Midbrain (tissue), 1 donor: ENCODE measurements around the gene OSBPL3.

Experiments
- DNase-seq: peaks from one replicate; lab custom pipeline; 2025; lab: John Stamatoyannopoulos, UW

The OSBPL3 gene

DNA sequence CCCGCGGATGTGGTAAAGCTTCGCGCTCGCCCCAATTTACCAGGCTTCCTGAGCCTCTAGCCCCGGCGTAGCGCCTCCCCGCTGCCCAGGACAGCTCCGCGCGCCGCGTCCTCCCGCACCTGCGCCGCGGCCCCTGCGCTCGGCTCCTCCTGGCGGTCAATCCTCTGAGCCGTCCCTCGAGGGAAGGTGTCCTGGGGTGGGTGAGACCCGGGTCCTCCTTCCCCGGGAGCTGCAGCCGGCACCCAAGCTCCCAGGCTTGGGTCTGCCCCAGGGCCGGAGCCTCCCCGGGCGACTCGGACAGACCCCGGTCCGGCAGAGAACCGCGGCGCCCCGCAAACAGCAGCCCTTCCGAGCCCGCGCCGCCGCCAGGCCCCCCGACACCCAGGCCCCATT lies 512 bp downstream of the OSBPL3 start:
- DNase-seq: peak; percentile 33

DNA sequence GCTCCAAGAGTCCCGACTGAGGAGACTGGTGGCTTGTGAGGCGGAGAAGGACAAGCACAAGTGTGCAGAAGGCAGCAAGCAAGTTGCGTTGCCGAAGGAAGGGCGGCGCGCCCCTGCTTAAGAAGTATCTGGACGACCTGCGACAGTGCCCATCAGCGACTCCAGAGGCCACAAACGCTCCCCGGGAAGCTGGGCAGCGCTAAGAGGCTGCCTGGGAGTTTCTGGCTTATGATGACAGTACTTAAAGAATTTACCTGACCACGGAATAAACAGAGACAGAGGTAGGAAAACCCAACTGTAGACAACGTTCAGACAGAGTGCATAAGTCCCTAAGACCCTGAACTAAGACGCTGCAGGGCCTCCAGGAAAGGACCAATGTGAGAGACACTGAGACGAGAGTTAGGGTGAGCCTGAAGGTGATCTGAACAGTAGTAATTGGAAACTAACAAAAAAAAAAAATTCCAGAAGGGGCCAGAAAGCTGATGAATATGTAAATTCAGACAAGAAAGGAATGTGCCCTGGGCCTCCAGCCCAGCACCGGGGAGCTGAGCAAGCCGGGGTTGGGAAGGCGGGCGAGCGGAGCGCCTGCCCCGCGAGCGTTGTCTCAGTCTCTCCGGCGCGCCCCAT lies 1.0 kb downstream of the OSBPL3 start:
- DNase-seq: no peak

DNA sequence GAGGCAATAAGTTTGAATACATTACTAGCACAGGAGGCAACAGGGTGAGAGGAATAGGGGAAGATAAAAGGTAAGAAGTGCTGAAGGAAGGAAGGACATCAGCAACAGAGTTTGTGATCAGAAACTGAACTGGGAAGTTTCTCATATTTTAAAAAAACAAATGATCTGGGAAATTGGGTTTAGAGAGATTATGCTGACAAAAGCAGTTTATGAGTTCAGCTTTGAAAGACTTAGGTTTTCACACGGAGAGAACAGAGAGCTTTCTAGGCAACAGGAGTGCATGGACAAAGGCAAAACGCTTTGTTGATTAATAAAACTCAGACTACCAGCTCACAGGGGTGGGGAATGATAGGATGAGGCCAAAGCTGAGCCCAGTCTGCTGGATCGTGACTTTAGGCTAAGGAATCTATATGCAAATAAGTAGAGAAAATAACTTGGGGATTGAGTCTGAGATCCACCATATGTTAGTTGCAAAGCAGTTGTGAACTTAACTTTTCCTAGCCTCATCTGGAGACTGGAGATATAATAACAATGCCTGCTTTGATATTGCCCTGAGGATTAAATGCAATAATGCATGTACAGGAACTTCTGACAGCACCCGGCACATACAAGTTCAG lies 4.2 kb downstream of the OSBPL3 start:
- no peak for DNase-seq

DNA sequence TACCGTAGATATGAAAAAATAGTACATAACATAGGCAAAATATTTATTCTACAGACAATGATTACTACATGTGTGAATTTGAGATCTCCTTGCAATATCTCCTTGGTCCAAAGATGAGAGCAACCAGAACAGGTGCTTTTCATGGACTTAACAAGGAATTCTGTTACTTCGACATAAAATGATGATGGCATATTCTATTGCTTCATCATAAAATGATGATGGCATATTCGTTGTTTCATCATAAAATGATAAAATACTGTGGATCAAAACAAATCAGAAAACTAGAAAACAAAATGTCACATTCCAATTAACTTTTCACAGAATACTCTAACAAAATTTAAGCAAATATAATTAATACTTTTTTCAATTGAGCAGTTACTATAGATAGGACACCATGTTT lies 4.8 kb downstream of the OSBPL3 start:
- DNase-seq: no peak

DNA sequence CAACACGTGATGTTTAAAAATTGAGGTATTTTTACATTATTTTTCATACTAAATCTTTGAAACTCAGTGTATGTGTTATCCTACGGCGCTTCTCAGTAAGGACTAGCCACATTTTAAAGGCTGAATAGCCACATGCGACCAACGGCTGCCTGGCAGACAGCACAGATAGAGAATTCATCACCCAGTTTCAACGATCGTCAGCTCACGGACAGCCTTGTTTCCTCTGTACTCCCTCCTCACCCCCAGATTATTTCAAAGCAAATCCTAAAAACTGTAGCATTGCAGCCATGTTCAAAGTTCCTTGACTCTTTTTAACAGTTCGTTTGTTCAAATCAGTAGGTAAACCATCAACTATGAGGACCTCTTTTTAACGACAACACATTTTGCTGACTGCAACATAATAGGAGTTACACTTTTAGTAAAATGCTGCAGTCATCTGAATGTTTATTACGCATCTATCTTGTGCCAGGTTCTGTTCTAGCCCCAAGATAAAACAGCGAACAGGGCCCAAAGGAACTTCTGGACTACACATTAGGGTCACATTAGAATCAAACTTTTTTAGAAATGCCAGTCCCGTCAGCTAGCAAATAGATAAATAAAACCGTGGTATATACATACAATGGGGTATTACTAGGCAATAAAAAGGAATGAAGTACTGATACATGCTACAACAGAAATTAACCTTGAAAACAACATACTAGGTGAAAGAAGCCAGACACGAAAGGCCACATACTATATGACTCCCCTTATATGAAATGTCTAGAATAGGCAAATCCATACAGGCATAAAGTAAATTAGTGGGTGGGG lies 5.7 kb downstream of the OSBPL3 start:
- DNase-seq: no peak

DNA sequence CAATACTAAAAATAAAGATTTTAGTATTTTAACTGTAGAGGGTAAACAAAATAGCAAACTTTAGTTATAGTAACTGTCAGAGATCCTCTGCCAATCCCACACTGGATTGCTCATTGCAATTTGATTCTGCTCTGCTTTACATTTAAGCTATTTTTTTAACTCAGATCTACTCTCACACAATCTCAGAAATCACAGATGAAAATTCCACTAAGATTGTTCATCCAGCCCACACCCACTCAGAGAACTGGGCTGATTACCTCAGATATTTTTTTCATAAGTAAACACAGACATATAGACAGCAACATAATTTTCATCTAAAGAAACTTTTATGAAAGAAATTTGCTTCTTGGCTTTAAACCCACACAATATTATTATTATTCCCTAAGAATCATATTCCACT lies 7.0 kb downstream of the OSBPL3 start:
- DNase-seq: no peak

DNA sequence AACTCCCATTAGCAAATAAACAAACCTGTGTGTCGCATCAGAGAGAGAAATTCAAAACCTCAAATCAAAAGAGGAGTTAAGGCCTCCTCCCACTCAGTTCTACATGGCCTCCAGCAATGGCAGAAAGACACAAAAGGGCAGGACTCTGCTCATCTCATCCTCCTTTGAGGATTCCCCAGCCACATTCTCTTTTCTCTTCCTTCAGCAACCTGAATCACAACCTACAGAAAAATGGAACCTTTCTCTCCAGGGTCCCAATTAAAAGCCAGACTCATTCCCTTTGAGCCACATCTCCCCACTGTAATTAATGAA lies 7.9 kb downstream of the OSBPL3 start:
- DNase-seq: no peak

DNA sequence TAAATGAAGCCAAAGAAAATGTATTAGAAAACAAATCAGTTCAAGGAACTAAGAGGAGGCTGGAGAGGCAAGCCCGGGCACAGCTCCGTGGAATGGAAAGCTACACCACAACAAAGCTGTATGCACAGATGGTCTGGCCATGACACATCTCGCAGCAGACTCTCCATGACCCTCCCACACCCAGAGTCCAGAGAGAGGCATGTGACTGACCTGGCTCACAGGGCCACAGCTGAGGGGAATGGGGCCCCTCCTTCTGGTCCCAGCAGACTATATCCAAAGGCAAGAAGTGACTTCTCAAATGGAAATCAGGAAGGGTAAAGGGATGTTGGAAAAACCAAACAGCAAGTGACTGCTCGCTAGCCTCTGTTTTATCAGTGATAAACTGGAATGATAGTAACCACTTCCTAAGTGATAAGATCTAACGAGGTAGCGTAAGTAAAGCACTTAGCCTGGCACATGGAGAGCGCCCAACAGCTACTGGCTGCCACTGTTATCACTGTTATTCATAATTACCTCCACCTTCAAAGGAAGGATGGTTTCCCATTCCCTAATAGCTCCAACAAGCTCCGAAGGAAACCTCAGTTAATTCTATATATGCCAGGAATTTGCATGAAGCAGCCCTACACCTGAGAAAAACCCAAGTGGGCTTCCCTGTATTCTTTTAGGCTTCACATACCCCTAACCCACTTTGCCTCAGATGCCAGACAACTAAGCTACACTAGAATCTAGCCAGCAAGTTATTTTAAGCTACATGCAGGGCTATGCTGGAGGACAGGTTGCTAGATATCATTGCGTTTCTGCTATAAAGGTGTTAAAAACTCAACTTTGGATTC lies 8.4 kb downstream of the OSBPL3 start:
- DNase-seq: no peak

DNA sequence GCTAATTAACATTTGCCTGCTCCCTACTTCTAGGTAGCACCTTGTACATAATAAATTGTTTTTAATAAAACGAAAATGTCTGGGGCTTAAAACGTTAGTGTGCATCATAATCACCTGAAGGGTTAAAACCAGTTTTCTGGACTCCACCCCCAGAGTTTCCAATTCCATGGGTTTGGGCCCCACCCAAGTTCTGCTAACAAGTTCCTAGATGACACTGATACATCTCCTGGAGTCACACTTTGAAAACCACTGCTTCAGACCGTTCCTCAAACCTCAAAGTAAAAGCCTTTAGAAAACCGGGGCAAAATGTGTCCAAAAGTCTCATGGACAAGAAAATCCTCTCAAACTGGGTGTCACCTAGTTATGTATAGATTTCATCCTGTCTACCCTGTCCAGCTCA lies 9.3 kb downstream of the OSBPL3 start:
- no peak for DNase-seq

DNA sequence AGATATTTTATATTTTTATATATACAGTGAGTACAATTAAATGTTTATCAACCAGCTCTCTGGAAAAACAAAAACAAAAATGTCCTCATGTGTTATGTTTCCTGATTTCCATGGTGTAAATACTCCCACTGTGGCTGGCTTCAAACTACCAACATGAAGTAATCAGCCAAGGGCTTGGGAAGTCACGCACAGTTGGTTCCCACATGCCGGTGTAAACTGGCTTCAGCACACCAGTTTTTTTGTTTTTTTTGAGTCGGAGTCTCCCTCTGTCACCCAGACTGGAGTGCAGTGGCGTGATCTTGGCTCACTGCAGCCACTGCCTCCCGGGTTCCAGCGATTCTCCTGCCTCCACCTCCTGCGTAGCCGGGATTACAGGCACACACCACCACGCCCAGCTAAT lies 11.8 kb downstream of the OSBPL3 start:
- DNase-seq: no peak

DNA sequence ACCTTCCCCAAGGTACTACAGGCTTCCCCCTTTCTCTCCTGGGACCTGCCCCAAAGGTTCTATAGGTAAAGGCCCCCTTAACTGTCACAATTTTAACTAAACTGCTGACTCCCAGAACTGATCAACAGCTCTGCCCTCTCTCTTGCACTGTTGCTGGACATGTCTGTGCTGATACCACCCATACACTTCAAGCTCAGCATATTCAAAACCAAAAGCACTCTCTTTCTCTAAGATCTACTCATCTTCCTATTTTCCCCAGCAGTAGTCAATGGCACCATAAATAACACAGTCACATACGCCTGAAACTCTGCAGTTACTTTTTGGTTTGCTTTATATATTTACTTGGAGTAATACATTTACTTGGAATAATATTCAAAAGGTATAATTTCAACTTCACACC lies 12.3 kb downstream of the OSBPL3 start:
- no peak for DNase-seq

DNA sequence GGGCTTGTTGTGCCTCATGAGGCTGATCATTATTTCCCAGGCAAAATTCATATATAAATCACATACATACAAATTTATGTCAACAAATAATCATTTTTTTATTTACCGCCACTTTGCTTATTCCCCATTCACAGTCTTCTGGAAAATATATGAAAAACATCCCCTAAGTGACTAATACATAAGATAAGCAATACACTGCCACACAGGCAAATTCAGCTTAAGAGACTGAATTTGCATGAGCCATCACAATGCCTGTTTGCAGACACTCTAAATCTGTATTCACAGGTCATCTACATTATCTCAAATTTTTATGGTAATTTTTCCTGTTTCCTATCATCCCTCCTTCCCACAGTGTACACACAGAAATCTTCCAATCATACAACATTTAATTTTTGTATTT lies 13.2 kb downstream of the OSBPL3 start:
- DNase-seq: no peak

DNA sequence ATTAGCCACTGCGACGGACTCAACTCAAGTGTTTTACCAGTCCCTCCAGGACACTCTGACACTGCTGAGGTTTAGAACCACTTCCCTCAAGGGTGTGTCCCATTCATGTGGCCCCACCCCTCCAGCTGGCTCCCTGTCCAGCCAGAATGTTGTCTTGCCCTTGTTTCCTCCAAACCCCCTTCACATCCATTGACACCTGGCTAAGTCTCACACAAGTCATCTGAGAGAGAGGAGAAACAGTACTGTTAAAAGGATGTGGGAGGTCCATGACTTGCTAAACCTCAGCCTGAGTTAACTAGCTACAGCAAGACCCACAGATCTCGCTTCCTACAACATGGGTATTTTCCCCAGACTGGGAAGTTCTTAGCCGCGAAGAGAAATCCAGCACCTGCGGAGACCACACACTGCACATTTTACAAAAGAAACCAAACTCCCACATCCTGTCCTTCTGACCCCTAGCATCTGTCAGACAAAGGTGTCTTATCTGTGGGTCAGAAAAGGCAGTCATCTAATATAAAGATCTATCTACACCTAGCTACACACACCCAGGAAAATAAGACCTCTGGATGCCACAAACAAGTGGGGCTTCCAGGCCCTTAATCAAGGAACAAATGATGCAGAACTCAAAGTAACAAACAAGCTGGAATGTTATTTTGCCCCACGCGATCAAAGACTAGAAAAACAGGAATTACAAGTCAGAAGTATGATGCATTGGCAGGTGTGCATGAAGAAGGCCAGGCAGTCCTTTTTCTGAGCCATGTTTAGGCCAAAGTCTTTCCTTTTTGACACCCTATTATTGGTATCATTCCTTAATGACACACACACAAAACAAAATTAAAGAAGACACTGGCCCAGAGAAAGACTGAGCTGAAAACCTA lies 13.9 kb downstream of the OSBPL3 start:
- DNase-seq: no peak

DNA sequence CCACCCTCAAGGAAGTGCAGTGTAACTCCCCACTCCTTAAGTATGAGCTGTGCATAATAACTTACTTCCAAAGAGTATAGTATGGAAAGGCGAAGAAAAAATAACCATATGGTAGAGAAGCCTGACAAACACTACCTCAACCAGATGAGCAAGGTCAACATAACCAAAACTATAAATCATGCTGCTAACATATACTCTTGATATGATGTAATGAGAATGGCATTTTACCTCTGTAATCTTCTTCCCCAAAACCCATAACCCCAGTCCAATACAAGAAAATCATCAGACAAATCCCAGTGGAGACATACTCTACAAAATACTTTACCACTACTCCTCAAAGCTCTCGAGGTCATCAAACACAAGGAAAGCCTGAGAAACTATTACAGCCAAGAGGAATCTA lies 15.8 kb downstream of the OSBPL3 start:
- DNase-seq: no peak

DNA sequence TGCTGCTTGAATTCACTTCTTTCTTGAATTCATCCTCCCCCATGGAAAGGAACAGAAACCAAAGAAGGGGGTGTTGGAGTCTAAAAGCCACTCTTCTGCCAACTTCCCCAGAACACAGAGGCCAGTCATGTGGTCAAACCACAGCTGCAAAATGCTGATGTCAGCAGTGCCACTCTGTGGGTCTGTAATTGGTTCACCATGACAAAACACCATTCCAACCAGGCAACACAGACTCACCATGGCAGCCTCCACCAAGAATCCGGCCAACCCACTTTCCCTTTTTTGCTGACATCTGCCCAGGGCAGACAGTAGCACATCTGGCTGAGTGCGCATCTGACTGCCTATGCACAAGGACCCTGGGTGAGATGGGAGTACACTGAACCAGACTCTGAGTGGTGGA lies 16.8 kb downstream of the OSBPL3 start:
- peak; percentile 81 for DNase-seq

DNA sequence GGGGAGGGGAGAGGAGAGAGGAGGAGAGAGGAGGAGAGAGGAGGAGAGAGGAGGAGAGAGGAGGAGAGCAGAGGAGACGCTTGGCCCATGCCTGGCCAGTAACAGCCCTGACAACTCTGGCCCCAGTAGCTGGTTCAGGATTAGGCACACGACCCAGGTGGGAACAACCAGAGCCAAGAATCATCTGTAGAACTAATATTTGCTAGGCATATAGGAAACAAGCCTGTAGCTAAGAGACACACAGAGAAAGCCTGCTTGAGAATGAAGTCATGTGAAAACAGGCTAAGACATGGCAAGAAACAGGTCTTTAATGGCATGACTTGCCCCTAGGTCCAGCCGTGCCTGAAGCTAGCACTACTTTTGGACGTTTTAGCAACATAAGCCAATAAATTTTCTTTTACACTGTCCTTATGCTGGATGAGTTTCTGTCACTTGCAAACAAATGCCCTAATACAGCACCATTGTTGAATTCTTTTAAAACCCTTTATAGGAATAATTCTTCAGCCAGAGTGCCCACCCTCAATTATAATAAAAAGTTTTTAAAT lies 17.5 kb downstream of the OSBPL3 start:
- no peak for DNase-seq

DNA sequence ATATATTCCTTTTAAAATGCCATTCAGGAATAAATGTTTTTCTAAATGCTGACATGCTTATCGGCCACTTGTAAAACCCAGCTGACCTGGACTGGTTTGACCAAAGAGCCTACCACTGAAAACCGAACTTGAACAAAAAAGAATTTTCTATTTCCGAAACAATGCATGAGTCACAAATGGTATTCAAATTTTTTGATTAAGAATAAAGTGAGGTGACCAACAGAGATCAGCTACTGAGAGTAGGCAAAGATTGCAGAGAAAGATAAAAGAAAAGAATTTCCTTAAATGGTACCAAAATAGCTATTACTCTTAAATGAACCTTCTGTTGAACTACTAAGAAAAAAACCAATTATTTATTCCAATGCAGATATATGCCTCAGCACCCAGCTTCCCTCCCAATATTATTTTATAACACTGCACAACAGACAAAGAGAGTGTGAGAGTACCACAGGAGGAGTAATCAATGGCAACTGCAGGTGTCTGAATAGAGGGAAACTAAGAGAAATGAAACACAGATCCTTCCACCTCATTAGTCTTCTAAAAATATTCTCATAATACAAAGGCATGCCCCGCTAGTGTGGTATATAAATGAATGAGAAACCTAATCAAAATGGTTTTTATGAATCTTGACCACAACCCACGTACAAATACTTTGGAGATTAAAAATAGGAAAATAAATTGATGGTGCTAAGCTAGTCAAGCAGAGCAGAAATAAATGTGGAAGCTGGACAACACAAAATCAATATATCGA lies 20.1 kb downstream of the OSBPL3 start:
- no peak for DNase-seq

DNA sequence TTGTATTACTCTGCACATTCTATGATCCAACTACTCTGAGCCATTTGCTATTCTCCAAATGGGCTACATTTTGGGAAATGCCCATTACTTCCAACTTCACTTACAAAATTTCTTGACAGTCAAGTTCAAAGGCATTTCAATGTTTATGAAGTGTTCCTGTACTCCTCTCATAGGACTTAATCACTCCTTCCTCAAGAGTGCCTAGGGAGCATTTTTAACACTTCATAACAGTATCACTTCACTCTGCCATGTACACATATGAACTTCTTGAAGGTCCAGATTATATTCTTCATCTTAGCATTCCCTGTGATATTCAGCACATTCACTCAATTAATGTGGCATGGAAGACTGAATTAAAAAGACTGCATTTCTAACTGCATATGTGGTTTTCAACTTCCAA lies 21.6 kb downstream of the OSBPL3 start:
- DNase-seq: no peak

DNA sequence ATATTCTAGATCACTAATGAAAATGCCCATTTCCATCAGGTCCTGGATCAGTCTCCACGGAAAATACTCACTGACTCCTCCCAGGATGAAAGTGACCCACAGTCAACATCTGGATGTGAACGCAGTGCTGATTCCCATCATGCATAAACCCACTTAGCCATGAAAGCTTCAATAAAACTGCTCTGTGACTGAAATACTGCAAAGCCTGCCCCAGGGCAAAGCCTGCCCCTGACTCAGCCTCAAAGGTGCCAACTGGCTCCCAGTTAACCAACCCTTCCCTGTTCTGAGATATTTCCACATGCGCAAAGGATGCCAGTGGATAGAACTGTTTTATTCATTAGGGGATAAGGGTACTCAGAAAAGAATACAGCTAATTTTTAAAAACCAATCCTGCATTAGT lies 24.0 kb downstream of the OSBPL3 start:
- no peak for DNase-seq

DNA sequence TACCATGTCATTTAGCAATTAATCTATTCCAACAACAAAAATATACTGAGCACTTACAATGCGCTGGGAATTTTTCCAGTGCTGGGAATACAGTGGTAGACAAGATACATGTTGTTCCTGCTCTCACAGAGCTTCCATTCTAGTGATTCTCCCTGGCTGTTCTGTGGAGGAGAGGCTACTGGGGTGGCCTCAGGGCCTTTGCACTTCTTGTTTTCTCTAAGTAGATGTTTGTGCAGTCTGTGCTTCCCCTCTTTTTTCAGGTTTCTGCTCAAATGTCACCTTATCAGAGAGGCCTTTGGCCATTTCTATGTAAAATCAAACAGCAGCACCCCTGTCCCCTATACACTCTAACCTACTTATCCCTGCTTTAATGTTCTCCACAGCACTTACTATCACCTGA lies 24.7 kb downstream of the OSBPL3 start:
- no peak for DNase-seq

DNA sequence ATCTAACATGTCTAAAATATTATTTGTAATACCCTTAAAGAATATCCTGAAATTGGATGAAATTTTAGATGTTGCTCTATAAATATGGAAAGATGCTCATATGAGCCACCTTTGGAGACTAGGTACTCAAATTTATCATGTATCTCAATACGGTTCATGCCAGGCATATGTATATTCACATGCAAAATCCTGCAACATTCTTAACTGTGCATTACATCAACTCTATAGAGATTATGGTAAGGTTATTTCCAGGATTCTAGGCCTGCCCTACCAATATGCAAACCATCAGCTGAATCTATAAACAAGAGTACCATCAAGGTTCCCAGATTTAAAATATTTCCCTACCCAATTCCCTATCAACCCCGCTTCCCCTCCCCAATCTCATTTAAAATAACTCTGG lies 27.5 kb downstream of the OSBPL3 start:
- DNase-seq: no peak
